Ureter (tissue), 1 donor: Measurements from ENCODE around the gene MRPL11. TPM values are rescaled to one million over a fixed set of nuclear protein-coding genes. Genes with fewer than 3 reads are reported as not detected.

Experiments
- DNase-seq: peaks from one replicate; pipeline ENCODE4 v3.0.0-alpha.2; 2020; ENCODE audit warnings: low spot score
- total RNA-seq: library from RNA; stranded (reverse); gene quantifications from one replicate; pipeline ENCODE4 v1.2.4, GENCODE V29; 2023
- donor health status: DM: yes; HTN: yes; CAD: no.

MRPL11 gene
- total RNA-seq, result 47.0 TPM

GRCh38 chr11:66438504-66439466, at the start of gene MRPL11:
MRPL11 (minus strand) TSS chr11:66438848; CDS start chr11:66438754, 94 bp downstream.
- DNase-seq, result peak; percentile 86

- DNase-seq, result no peak
These were observed 46.2 kb upstream of the MRPL11 start for GRCh38 chr11:66484806-66485380.

- peak; percentile 98 for DNase-seq
These were observed 41.7 kb upstream of the MRPL11 start, which contains the start of gene DPP3 for GRCh38 chr11:66480117-66480938. DPP3 (plus strand) TSS chr11:66480434; CDS start chr11:66482201, 1,767 bp downstream.

GRCh38 chr11:66479394-66480116, 40.9 kb upstream of the MRPL11 start:
- peak; percentile 73 for DNase-seq

- DNase-seq, result no peak
These were observed 40.2 kb upstream of the MRPL11 start for GRCh38 chr11:66478729-66479393.

GRCh38 chr11:66477263-66478201, 38.9 kb upstream of the MRPL11 start:
- DNase-seq, result no peak

- no peak for DNase-seq
These were observed 38.2 kb upstream of the MRPL11 start for GRCh38 chr11:66476841-66477251.

GRCh38 chr11:66476173-66476840, 37.7 kb upstream of the MRPL11 start:
- DNase-seq, result no peak

GRCh38 chr11:66475349-66476172, 36.9 kb upstream of the MRPL11 start:
- DNase-seq, result no peak

GRCh38 chr11:66473608-66474515, 35.2 kb upstream of the MRPL11 start:
- no peak for DNase-seq

- DNase-seq, result no peak
These were observed 34.5 kb upstream of the MRPL11 start for GRCh38 chr11:66473167-66473566.

GRCh38 chr11:66472054-66472453, 33.4 kb upstream of the MRPL11 start:
- DNase-seq, result no peak

GRCh38 chr11:66471142-66471541, 32.5 kb upstream of the MRPL11 start:
- no peak for DNase-seq

- no peak for DNase-seq
These were observed 31.4 kb upstream of the MRPL11 start for GRCh38 chr11:66470015-66470414.

- DNase-seq, result no peak
These were observed 30.8 kb upstream of the MRPL11 start for GRCh38 chr11:66469441-66469840.

GRCh38 chr11:66468691-66469090, 30.0 kb upstream of the MRPL11 start:
- DNase-seq, result no peak

GRCh38 chr11:66467756-66468155, 29.1 kb upstream of the MRPL11 start:
- DNase-seq, result no peak
